ENCODE data around the gene SIAE.

DNA sequence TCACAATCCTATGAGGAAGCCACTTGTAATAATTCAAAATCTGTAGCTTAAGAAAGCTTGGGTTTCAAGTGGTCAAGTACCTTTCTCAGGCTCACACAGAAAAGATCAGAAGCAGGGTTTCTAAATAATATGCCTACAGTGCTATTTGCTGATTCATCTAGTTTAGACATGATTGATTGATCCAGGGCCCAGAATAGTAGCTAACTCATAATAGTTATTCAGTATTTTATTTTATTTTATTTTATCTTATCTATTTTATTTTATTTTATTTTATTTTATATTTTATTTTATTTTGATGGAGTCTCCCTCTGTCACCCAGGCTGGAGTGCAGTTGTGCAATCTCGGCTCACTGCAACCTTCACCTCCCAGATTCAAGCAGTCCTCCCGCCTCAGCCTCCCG lies 78.2 kb downstream of the SIAE start:
- TF ChIP-seq CTCF (IDR thresholded peaks at IDR 0.05) (no peak), EP300 (IDR thresholded peaks at IDR 0.05) (no peak), POLR2AphosphoS5 (IDR thresholded peaks at IDR 0.05) (no peak), POLR2A (IDR thresholded peaks at IDR 0.05) (no peak)
